Eye (tissue), 1 donor: ENCODE measurements around the gene NFIA.
A peak's percentile ranks its signal among the peaks of the same experiment; 100 is the strongest.

Experiments
- DNase-seq: peaks from one replicate; pipeline ENCODE4 v3.0.0-alpha.2; 2015

The NFIA gene

GRCh38 chr1:61160526-61160925 lies 78.2 kb downstream of the NFIA start:
- DNase-seq = no peak

GRCh38 chr1:61162520-61163258 lies 80.3 kb downstream of the NFIA start:
- no peak for DNase-seq

GRCh38 chr1:61163355-61163754 lies 81.0 kb downstream of the NFIA start:
- no peak for DNase-seq

GRCh38 chr1:61165402-61165801 lies 83.0 kb downstream of the NFIA start:
- no peak for DNase-seq

GRCh38 chr1:61167309-61167708 lies 84.9 kb downstream of the NFIA start:
- DNase-seq = no peak

GRCh38 chr1:61169045-61169444 lies 86.7 kb downstream of the NFIA start:
- DNase-seq = no peak

GRCh38 chr1:61169634-61170033 lies 87.3 kb downstream of the NFIA start:
- DNase-seq = no peak

GRCh38 chr1:61170328-61171238 lies 88.2 kb downstream of the NFIA start:
- DNase-seq = no peak

GRCh38 chr1:61171346-61171745 lies 89.0 kb downstream of the NFIA start:
- no peak for DNase-seq

GRCh38 chr1:61171974-61172373 lies 89.6 kb downstream of the NFIA start:
- DNase-seq = no peak

- no peak for DNase-seq
These were observed 90.8 kb downstream of the NFIA start for GRCh38 chr1:61173118-61173517.

- no peak for DNase-seq
These were observed 91.9 kb downstream of the NFIA start for GRCh38 chr1:61174060-61174795.

- DNase-seq = no peak
These were observed 93.6 kb downstream of the NFIA start for GRCh38 chr1:61175976-61176375.

- peak; percentile 50 for DNase-seq
These were observed 99.0 kb downstream of the NFIA start for GRCh38 chr1:61181067-61182038.

GRCh38 chr1:61182049-61182448 lies 99.7 kb downstream of the NFIA start:
- DNase-seq = peak; percentile 68

- DNase-seq = no peak
These were observed 100.1 kb downstream of the NFIA start for GRCh38 chr1:61182480-61182879.

GRCh38 chr1:61183471-61184039 lies 101.2 kb downstream of the NFIA start:
- peak; percentile 79 for DNase-seq

GRCh38 chr1:61184040-61184713 lies 101.8 kb downstream of the NFIA start:
- peak; percentile 92 for DNase-seq

GRCh38 chr1:61184714-61185106 lies 102.3 kb downstream of the NFIA start:
- no peak for DNase-seq

- DNase-seq = no peak
These were observed 104.4 kb downstream of the NFIA start for GRCh38 chr1:61186753-61187152.
